GM21619 (cell line): Measurements from ENCODE around the gene ACOT11.

Source experiments
- ATAC-seq: cut with Tn5 transposase; IDR thresholded peaks from one replicate; pipeline ENCODE4 v1.9.1; 2021; ENCODE audit not compliant: unreplicated experiment

ACOT11 gene

GRCh38 chr1:54559771-54560231, 11.8 kb downstream of the ACOT11 start:
- ATAC-seq = no peak

- no peak for ATAC-seq
Measured at GRCh38 chr1:54564312-54565112, 16.5 kb downstream of the ACOT11 start.

- ATAC-seq = no peak
Measured at GRCh38 chr1:54565113-54565501, 17.1 kb downstream of the ACOT11 start.

DNA sequence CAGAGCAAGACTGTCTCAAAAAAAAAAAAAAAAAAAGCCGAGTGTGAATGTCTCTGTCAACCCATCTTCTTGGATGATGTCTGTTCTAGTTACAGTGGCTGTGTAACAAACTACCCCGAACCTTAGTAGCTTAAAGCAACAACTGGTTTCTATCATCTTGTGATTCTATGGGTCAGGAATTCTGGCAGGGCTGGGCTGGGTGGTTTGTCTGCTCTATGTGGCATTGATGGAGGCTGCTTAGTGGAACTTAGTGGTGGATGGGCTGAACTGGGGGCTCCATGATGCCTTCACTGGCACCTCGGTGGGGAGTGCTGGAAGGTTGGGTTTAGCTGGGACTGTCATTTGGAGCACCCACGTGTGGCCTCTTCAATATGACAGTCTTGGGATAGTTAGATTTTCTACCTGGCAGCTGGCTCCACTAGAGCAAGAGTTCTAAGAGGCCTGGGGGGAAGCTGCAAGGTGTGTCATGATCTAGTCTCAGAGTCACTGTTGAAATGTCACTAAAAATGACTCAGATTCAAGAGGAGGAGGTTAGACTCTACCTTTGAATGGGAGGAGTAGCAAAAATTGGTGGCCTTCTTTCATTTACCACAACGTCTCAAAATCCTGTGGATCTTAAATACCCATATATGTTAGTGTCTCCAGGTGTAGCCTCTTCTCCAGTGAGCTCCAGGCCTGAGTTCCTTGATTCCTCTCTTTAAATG, 18.6 kb downstream of the ACOT11 start:
- ATAC-seq = no peak

DNA sequence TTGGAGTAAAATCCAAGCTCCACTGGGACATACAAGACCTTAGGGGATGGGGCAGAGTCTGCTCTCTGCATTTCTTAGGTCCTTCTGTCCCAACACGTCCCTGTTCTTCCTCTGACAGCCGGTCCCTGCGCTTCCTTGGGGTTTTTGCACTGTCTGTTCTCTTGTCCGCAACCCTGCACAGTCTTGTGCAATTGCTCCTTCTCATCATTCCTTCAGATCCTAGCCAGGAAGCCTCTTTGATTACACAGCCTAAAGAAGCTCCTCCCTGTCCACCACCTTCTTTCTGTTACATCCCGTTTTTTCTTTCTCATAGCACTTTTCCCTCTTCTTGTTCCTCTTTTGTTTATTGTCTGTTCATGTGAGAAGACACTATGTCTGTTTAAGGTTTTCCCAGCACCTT, 19.9 kb downstream of the ACOT11 start:
- ATAC-seq = no peak

DNA sequence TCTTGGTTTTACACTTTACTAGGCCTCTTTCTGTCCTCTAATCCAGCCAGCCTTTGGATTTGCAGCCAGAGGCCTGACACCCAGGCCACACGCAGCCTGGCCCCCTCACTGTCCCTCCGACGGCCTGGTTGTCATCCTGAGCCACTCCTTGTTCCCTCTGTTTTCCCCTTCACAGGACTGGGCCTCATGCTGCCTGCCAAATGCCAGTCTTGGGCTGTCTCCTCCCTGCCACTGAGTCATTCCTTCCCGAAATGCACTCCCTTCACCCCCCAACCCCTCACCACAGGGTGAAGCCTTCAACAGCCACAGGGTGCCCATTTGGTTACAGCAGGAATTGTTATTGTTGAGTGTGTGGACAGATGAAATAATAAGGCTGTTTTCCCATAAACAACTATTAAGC, 21.3 kb downstream of the ACOT11 start:
- ATAC-seq = no peak

DNA sequence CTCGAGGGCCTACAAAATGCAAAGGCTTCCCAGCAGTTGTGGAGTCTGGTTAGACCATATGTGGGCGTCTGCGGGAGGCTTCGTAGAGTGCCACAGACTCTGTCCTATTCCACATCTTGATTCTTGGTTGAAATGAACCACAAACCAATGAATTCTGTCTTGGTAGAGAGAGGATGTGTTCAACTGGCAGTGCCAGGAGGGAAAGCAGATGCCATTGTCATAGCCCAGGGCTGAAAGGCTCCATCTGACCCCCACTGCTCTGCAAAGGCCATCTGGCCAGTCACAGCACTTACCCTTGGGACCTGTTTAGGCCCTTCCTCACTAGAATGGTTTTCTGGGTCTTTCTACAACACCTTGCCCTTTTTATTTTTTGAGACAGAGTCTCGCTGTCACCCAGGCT, 22.1 kb downstream of the ACOT11 start:
- ATAC-seq = no peak

DNA sequence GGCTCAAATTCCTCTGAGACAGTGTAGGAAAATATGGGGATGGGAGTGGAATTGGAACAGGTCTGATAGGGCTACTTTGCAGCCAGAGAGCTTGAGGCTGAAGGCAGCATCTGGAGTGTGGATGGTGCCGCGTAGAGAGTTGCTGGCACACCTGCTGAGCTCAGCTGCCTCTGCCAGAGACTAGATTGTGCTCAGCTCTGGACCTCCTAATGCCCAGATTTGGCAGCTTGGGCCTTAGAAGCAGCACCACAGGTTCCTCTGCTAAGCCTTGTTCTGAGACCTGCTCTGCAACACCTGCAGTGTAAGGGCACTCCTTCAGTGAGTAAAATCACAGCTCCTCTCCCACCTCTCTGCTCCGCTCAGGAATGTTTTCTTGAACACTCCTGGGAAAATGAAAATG, 23.3 kb downstream of the ACOT11 start:
- ATAC-seq = no peak

GRCh38 chr1:54571803-54572541, 23.9 kb downstream of the ACOT11 start:
- ATAC-seq = no peak

DNA sequence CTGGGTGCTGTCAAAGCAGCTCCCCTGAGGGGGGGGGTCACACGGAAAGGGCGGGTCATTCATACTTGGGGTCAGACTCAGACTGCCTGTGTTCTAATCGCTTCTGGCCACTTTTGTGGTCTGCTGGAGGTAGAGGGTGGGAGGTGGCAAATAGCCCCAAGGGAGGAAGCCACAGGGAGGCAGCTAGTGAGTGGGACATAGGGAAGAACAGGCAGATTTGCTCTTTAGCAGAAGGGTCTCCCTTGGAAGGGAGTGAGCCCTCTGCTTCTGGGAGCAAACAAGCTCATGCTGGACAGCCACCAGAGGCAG, 24.5 kb downstream of the ACOT11 start:
- ATAC-seq = no peak

- no peak for ATAC-seq
Measured at GRCh38 chr1:54574158-54574778, 26.2 kb downstream of the ACOT11 start.

DNA sequence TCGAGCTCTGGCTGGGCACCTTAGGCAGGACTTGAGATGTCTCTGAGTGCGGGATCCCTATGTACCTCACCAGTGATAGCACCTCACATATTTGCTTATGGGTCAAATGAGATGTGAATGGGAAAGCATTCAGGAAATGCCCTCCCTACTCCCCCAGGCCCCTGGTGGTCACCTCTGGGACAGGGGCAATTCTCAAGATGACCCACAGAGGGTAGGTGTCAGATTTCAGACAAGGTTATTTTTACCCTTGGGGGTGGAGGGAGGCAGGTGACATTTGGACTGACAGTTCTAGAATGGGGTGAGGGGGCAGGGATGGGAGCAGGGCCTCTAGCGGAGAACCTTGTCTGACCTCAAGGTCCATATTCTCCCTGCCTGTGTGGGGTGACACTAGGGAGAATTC, 27.1 kb downstream of the ACOT11 start:
- ATAC-seq = no peak

DNA sequence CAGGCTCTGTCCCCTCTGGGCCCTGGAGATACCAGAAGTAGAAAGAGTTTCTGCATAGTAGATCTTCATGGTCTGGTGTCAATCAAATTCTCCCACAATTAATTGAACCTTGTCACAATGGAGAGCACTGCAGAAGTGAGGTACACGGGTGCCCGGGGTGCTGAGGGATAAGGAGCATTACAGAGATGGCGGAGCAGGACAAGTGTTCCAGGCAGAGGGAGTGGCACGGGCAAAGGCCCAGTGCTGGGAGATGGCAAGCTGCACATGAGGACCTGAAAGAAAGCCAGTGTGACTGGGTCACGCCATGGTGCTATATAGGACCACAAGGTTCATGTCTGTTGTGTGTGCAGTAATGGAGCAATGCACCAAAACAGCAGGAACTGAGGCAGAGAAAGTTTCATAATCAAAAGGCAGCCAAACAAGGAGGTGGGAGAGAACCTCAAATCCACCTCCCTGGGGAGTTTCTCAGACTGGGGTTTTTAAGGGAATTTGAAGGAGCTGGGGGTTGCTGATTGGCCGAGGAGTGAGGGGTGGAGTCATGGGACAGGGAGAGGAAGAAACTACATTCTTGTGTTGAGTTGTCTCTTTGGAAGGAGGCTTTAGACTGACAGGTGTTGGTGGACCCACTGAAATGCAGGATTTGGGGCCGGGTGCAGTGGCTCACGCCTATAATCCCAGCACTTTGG, 27.7 kb downstream of the ACOT11 start:
- no peak for ATAC-seq

- ATAC-seq = no peak
Measured at GRCh38 chr1:54577612-54578011, 29.6 kb downstream of the ACOT11 start.

DNA sequence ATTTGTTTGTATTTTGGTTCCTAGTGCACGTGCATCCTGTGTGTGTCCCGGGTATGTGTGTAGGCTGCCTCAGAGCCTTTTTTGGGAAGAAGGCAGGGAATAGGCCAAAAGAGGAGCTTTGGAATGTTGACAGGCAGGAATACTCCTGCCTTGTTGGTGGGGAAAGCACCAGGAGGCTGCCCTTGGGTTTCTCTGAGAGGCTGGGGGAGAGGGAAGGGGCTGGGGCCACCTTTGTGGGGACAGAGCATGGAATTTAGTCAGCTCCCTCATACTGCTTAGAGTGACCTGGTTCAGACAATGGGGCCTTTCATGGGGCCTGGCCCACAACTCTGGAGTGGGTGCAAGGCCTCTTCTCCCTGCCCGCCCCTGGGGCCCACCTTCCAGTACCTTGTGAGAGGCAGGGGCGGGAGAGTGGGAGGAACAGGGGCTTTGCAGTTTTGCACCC, 31.3 kb downstream of the ACOT11 start:
- no peak for ATAC-seq

GRCh38 chr1:54580856-54581550, 33.0 kb downstream of the ACOT11 start:
- ATAC-seq = no peak

DNA sequence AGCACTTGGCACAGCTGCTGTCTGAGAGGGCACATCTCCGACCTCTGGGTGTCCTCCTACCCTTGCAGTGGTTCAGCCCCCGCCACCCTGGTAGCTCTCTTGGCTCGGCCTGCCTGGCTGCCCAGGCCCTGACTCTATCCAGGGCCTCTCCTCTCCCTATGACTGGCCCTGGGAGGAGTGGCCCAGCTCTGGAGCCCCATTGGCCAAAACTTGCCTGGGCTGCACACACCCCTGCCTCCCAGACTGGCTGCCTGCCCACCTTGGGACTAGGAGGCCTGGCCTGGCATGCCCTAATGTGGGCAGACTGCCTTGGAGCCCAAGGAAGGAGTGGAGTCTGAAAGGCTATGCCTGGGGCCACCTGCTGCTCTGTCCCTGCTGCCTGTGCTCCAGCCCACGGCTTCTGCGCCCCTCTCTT, 33.6 kb downstream of the ACOT11 start:
- no peak for ATAC-seq

GRCh38 chr1:54582566-54583306, 34.7 kb downstream of the ACOT11 start:
- ATAC-seq = no peak

DNA sequence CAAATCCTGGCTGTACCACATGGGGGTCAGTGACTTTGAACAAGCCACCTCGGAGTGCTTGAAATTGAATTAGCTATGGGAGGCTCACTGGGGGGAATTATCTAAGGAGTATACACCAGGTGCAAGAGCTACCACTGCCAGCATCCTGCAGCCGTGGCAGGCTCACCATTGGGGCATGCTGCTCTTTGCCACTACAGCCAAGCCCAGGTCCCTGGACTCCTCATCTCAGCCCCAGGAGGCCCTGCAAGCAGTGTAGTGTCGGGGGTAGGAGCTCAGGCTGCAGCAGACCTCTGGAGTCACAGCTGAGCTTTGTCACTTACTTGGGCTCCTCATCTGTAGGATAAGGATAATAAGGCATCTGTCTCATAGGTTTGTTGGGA, 35.3 kb downstream of the ACOT11 start:
- no peak for ATAC-seq

DNA sequence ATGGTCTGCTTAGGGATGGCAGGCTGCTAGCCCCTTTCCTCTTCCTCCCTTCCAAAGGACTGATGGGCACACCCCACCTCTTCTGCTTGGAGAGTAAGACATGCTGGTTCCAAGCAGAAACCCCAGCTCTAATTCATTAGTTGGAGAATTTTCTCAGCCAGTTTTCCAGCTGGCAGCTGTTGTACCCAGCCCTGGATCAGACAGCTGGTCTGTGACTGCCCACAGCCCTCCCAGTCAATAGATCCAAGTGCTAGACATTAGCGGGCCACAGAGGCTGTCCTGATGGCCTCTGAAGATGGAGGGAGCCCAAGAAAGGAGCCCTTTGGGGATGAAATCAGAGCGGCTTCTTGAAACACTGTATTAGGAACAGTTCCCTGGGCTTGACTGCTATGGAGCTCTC, 35.8 kb downstream of the ACOT11 start:
- ATAC-seq = no peak
